HG03045 (cell line): ENCODE data around the gene TMEM126B.
"Not testable (repeated sequence)": the region's sequence is repeated elsewhere in the genome, so short reads cannot be mapped to it uniquely, and the experiment has no call there.

Experiments
- ATAC-seq: cut with Tn5 transposase; IDR thresholded peaks from one replicate; pipeline ENCODE4 v1.9.1; 2021; ENCODE audit warnings: mild to moderate bottlenecking, moderate library complexity; ENCODE audit not compliant: unreplicated experiment

TMEM126B gene

DNA sequence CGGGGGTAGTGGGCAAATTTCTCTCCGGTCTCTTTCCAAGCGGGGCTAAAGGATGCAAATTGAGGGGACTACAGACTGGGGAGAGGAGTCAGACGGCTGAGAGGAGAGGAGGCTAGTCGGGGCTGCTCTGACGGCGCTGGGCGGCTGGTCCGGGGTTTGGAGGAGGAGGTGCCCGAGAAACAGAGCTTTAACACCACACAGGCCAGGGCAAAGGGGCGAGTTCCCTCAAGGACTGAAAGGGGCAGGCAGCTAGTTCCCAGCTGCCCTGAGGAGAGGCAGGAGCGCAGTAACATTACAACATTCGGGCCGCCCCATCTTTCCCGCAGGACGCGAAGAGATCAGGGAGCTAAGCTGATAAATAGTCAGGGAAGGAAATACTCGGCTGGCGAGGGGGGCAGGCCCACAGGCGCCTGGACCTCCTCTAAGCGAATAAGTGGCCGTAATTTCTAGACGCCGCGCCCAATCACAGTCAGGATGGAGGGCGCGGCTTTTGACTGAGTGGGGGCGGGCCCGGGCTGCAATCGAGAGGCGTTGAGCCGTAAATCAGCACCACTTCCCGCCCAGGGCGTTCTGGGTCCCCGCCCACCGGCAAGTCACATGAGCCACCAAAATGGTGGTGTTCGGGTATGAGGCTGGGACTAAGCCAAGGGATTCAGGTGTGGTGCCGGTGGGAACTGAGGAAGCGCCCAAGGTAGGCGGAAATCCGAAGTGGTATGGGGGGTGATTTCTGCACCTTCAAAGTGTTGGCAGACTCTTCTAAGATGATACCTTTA is at the start of gene TMEM126B:
Gene TMEM126B (plus strand): TSS at position 596 of the 773 bp plus-strand sequence. CDS start 15 bp downstream, at position 611.
- peak; percentile 100 for ATAC-seq

DNA sequence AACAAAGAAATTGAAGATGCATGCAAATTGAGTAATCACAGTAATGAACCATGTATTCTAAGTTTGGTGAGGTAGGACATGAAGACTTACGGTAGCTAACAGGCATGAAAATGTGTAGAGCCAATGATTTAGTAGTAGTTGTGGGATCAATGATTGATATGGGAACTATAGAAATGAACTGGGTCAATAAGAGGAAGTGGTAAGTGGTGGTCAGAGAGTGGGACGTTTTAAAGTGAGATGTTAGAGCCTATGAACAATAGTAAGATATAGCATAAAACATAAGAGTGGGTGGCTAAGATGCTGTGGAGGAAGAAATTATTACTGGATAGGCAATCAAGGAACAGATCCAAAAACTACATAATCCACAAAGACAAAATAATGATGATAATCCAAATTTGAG is 46.3 kb upstream of the TMEM126B start:
- no peak for ATAC-seq

DNA sequence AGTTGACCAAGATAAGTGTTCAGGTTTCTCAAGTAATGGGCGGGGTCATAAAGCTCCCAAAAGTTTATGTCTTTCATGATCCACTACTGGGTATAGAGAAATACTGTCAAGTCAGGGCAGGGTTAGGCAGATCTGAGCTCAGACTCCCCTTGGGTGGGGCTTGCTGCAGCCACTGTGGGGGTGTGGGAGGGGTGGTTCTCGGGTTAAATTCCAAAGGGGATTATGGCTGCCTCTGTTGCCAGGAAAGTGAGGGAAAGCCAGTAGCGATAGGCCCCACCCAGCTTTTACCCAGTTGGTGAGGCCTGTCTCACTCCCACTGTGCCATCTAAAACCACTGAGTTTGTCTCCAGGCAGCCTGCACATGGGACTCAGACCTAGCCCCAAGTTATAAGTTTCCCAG is 39.0 kb upstream of the TMEM126B start:
- no peak for ATAC-seq

DNA sequence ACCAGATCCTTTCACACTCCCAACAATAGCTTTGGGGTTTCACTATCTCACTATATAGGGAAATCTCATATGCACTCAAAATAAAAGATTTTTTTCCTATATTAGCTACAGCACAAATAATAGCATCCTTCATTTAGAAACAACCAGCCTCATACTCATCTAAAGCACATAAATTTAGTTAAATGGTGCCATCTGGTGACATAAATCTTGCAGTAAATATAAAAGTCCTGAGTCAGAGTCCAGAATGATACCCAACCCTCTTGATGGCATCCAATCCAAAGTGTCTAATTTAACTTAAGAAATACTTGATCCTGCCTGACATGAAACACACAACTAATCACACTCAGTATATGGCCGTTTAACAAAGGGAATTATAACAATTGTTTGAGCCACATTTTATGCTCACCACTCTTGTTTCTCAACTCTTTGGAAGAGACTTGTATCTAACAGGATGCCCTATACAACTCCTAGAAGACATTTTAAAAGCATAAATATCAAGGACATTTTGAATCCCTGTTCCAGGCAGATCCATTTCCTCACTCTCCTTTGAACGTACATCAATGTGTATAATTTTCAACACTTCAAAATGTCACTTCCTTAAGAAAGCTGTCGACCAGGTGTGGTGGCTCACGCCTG is 37.4 kb upstream of the TMEM126B start:
- ATAC-seq, result no peak

DNA sequence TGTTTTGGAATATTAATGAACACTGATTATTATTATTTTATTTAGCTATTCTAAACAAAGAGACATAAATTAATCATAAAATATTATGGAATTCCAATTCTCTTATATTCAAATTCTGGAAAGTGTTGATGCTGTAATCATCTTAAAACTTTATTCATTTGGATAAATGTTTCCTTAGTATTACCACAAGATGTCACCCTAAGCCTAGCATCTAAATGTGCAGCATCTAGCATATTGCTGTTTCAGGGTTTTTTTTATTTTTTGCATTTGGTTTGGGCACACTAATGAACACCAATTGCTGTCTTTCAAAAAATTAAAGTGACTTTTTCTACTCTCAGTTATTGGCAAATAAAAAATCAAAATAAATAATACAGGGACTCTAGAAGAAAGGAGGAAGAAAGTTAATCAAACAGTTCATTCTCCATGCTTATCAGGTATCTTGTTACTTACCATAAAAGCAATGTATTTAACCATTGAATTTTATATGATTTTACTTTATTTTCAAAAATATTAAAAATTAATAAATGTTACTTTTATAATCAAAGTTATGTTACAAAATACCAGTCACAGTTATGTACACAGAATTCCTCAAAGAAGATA is 33.0 kb upstream of the TMEM126B start:
- ATAC-seq, result no peak

DNA sequence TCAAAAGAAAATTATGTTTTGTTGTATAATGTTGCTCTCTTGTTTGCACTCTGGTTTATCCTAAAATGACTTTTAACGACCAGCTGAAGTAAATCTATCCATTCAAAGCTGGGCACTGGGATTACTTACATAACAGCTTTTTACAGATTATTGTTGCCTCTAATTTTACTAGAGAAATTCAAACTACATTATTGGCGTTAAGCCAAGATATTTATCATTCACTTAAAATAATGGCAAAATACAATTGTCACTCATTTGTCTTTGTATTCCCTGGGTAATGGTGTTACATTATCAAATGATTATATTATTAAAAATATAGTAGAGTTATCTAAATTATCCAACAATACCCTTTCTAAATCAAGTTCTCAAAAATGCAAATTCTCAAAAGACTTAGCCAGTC is 31.5 kb upstream of the TMEM126B start:
- ATAC-seq, result no peak

DNA sequence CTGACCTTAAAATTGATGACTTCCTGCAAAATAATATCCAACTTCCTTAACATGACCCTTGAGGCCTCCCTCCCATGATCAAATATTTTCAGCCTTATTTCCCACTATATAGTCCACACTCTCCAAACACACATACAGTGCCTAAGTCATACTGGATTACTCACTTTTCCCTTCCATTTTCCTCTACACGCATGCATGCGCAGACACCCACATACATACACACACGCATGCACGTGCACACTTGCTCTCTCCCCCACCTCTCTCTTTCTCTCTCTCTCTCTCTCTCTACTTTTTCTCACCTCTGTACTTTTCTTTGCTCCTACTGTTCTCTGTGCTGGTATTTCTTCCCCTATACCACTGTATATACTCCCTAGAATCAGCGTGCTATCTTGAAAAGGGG is 29.3 kb upstream of the TMEM126B start:
- ATAC-seq, result no peak

DNA sequence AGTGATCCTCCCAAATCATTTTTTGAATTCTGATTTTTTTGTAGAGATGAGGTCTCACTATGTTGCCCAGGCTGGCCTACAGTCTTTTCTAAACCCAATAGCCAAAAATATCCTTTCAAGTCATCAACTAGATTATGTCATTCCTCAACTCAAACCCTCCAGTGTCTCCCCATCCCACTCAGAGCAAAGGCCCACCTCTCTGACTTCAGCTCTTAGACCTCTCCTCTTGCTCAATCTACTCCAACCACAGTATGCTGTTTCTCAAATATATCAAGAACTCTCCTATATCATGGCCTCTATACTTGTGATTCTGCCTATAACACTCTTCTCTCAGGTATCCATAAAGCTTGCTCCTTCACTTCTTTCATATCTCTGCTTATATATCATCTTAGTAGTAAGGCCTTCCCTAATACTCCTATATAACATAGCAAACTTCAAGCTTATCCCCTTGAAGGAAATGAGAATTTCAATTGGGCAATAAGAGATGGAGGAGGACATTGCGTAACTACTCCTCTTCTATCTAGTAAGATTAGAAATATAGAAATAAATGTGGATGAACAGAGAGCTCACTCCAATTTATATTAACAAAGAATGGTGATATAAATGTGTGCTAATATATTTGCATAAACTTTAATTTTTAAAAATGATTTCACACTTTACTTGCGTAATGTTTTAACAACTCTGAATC is 25.7 kb upstream of the TMEM126B start:
- ATAC-seq, result no peak

DNA sequence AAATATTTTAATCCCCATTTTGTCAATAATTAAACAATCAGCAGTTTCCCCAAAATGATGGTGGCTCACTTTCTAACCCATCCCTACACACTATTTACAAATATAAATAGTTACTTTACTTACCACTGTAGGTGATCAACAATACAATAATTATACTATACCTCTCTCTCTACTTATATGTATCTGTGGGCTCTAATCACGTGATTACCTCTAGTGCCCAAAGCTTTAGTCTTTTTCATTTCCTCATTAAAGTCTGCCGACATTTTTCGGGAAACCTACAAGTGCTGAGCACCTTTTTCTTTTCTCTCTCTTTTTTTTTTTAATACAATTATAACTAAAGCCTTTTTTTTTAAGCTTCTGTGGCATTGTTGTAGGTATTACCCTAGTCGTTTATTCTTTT is 25.2 kb upstream of the TMEM126B start:
- ATAC-seq, result no peak

DNA sequence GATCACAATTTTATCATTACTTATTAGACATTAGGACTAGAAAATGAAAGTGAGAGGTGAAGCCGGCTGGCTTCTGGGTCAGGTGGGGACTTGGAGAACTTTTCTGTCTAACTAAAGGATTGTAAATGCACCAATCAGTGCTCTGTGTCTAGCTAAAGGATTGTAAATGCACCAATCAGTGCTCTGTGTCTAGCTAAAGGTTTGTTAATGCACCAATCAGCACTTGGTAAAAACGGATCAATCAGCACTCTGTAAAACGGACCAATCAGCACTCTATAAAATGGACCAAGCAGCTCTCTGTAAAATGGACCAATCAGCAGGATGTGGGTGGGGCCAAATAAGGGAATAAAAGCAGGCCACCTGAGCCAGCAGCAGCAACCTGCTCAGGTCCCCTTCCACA is 22.2 kb upstream of the TMEM126B start:
- not testable (repeated sequence) for ATAC-seq

DNA sequence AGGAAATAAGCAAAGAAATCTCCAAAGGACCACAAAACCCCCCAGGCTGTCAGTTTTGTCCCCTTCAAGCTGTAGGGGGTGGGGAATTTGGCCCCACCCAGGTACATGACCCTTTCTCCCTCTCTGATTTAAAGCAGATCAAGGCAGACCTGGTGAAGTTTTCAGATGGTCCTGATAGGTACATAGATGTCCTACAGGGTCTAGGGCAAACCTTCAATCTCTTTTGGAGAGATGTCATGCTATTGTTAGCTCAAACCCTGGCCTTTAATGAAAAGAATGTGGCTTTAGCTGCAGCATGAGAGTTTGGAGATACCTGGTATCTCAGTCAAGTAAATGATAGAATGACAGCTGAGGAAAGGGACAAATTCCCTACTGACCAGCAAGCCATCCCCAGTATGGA is 19.8 kb upstream of the TMEM126B start:
- not testable (repeated sequence) for ATAC-seq

DNA sequence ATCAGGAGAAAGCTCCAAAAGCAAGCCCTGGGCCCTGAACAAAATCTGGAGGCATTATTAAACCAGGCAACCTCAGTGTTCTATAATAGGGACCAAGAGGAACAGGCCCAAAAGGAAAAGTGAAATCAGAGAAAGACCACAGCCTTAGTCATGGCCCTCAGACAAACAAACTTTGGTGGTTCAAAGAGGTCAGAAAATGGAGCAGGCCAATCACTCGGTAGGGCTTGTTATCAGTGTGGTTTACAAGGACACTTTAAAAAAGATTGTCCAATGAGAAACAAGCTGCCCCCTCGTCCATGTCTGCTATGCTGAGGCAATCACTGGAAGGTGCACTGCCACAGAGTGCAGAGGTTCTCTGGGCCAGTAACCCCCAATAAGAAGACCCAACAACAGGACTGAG is 19.1 kb upstream of the TMEM126B start:
- ATAC-seq, result not testable (repeated sequence)

DNA sequence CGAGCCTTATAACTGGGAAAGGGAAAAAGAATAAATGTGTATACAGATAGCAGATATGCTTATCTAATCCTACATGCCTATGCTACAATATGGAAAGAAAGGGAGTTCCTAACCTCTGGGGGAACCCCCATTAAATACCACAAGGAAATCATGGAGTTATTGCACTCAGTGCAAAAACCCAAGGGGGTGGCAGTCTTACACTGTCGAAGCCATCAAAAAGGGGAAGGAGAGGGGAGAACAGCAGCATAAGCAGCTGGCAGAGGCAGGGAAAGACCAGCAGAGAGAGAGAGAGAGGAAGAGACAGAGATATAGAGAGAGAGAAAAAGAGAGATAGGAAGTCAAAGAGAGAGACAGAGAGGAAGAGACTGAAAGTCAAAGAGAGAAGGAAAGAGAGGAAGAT is 16.8 kb upstream of the TMEM126B start:
- ATAC-seq, result not testable (repeated sequence)

DNA sequence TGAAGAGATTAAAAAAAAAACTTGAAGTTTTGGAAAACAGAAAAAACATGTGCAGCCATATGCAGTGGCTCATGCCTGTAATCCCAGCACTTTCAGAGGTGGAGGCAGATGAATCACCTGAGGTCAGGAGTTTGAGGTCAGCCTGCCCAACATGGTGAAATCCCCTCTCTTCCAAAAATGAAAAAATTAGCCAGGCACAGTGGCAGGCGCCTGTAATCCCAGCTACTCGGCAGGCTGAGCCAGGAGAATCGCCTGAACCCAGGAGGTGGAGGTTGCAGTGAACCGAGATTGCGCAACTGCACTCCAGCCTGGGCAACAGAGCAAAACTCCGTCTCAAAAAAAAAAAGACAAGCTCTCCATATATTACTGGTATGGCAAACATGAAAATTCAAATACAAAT is 8.9 kb upstream of the TMEM126B start:
- ATAC-seq, result no peak

DNA sequence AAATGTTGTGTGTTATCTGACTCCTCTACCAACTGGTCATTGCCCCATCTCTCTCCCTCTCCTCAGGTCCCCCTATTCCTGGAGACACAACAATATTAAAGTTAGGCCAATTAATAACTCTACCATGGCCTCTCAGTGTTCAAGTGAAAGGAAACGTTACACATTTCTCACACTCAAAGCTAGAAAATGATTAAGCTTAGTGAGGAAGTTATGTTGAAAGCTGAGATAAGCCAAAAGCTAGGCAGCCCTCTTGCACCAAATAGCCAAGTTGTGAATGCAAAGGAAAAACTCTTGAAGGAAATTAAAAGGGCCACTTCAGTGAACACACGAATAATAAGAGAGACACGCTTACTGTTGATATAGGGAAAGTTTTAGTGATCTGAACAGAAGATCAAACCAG is 8.1 kb upstream of the TMEM126B start:
- ATAC-seq, result no peak

DNA sequence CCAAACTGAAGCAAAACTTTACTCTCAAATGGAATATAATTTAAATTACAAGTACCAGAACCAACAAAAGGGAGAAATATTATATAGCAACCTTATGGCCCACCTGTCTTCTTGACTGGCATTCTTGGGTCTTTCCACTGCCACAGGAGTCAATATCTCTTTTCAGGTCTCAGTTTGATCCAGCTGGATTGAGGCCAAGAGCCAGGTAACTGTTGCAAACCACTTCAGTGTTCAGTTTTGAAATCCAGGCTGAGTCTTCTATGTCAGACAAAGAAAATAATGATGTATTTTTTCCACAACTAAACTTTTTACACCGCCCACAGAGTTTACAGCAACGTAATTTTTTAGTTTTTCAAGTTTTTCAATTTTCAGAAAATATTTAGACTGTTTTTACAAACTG is 1.9 kb upstream of the TMEM126B start:
- no peak for ATAC-seq

DNA sequence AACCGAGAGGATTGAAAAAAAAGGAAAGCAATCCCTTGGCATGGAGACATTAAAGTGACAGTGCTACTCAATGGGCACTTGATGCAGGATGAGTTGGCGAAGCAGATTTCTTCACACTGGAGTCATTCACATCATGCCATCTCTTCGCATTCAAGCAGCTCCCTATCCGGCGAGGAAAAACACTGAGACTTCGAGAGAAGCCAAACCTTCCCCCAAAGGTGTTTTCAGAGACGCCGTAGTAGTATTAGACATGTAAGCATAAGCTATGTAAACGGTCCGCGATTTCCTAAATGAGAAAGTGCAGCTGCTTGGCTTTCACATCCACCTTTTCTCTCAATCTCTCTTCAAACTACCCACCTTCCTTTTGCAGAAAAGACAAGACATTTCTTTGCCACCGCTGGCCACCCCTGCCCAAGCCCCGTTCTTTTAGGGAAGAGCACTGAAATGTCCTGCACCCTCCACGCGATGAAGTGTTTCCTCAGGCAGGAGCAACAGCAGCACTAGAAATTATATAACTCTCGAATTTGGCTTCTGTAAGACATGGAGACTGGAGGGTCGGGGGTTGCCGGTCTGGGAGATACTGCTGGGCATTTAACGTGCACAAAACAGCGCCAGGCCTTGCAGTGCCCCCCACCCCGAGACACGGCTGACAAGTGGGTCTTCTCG is 928 bp upstream of the TMEM126B start, which contains the start of gene DLG2:
Gene DLG2 (minus strand): TSS at position 13 of the 666 bp plus-strand sequence.
- ATAC-seq, result no peak

DNA sequence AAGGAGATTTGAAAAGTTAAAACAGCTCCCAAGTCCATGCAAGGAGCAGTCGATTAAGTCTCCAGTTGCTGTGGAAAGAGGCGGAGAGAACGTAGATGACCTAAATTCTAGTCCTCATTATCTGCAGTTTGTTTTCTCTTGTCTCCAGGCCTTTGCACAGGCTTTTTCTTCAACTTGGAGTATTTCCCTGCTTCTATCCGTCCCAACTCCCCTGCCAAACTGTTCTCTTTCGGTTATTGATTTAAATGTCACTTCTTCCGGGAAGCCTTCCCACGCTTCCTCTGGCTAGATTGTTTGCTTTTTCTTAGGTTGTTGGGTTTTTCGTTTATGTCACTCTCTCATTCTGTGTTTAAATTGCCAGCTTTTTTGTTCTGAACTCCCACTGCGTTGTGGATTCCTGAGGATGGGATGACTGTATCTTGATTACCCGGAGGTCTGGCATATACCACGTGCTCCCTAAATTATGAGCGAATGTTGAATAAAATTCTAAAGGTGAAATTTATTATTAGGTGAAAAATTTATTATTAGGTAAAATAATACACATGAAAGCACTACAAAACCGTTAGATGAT is 463 bp downstream of the TMEM126B start:
- ATAC-seq, result peak; percentile 8

DNA sequence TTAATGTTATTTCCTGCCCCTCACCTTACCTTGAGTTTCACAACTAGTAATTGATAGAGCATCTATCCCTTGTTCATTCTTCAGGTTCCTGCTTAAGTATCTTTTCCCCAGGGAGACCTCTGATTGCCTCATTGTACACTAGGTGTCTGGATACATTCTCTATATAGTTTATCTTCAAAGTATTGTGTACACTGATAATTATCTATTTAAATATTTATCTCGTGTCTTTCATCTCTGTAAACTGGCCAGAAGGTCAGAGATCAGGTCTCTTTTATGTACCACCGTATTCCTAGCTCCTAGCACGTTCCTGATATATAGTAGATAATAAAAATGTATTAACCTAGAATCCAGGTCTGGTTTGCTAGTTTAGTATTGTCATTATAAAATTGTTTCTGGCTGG is 6.4 kb downstream of the TMEM126B start:
- ATAC-seq, result no peak

DNA sequence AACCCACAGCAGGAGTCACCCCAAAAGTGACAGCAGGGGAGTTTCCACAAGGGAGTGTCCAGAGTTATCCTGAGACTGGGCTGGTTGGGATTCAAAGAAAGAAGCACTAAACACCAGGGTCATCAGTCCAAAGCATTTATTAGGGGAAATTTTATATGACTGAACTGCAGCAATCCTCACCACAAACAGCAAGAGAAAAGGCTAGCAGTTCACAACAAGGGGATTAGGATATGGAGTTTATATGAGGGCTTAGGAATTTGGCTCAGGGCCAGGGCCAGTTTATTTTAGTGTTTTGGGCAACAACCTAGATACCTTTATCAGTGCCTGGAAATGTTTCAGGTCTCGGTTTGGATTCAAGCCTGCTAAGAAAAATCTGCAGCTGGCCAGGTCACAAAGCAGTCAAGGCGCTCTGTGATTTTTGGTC is 14.8 kb downstream of the TMEM126B start:
- no peak for ATAC-seq

DNA sequence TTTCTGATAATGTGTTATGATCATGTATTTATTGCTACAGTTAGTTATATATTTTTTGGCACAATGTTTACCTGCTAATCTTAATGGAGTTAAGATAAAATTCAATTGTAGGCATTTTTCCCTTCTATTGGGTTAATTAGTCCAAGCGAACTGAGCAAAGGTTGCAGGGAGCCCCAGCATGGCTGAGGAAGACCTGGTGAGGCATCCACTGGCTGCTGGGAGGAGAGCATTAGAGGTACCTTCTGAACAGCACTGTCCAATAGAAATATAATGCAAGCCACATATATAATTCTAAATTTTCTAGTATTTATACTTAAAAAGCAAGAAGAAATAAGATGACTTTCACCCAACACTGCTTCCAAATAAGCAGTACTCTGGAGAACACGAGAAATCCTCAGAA is 18.7 kb downstream of the TMEM126B start:
- ATAC-seq, result no peak
